ENCODE measurements around the gene ABTB2. TPM values are rescaled to one million over a fixed set of nuclear protein-coding genes. Genes with fewer than 3 reads are reported as not detected.

Gene ABTB2
- total and polyA plus RNA-seq, 2 of the 8 experiments (the other 6 are each of a cell fraction or from before 2014, with no cell fraction given), result 7.7 to 10.2 TPM

DNA sequence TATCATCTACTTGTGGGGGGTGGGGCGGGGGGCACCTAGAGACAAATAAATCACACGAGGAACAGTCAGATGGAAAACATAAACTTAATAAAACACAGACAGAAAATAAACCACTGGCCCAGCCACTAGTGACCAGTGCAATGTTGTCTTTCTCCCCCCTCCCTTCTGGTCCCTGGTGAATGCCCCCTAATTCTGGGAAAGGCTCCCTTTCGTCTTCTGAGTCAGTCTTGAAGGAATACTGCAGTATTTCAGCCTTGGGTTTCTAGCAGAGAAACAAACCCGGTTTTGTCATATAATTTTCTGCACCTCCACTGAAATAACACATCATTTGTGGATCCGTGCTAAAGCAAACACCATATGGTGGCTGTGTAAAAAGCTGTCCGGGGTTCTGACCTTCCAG is 101.7 kb downstream of the ABTB2 start:
- H3K4ac ChIP-seq (replicated peaks; ENCODE audit: insufficient read length, low read depth, low read length), result no peak overlapping the region
- H2AK5ac ChIP-seq (ENCODE audit: low read depth, low read length), result no peak overlapping the region
- H3K9me3 ChIP-seq (ENCODE audit: insufficient read depth in 2 of 2, low read depth in 1 of 2, low read length in 1 of 2), result no peaks in the 10 kb centered on the region
- H3K79me1 ChIP-seq (ENCODE audit: low read depth, low read length), result no peaks in the 10 kb centered on the region
- H3K56ac ChIP-seq (replicated peaks; ENCODE audit: insufficient read length, low read depth, low read length), result no peak overlapping the region
- CTCF ChIA-PET (ENCODE audit: partially characterized antibody), result no interaction called here
- no peak overlapping the region for H3K27ac ChIP-seq (ENCODE audit: low read depth, low read length)
- no peak overlapping the region for H3K4me2 ChIP-seq (ENCODE audit: insufficient read depth in 1 of 2, low read depth in 2 of 2, low read length in 2 of 2)
- H3K23me2 ChIP-seq (ENCODE audit: low read depth, low read length), result no peaks in the 10 kb centered on the region
- no peak overlapping the region for H2BK120ac ChIP-seq (replicated peaks; ENCODE audit: low read depth, low read length)
- peaks cover 0 to 3% of the 10 kb centered on the region in 2 experiments for H4K20me1 ChIP-seq (replicated peaks in 1 of 2; ENCODE audit: control insufficient read depth in 1 of 2, insufficient read depth in 2 of 2, low read length in 2 of 2)
- H4K8ac ChIP-seq (ENCODE audit: extremely low read depth, insufficient read depth, low read length), result no peak overlapping the region
- no peak overlapping the region for H3K23ac ChIP-seq (ENCODE audit: insufficient read length)
- H3K14ac ChIP-seq (ENCODE audit: insufficient read length), result no peak overlapping the region
- H4K91ac ChIP-seq (replicated peaks; ENCODE audit: insufficient read length, low read length), result no peak overlapping the region
- no peak overlapping the region for H2BK5ac ChIP-seq (ENCODE audit: low read depth, low read length)
- DNase-seq (ENCODE audit: low read depth in 1 of 2, low spot score in 2 of 2) (no peak), FAIRE-seq (no peak)
- no peak overlapping the region for H3K9ac ChIP-seq (replicated peaks in 1 of 4; ENCODE audit: extremely low read depth in 1 of 4, low read depth in 3 of 4, low read length in 3 of 4)
- no peak overlapping the region for H2BK15ac ChIP-seq (ENCODE audit: low read length)
- H3K4me3 ChIP-seq (ENCODE audit: extremely low read depth in 1 of 4, insufficient read depth in 2 of 4, low read depth in 3 of 4, low read length in 4 of 4), result no peak overlapping the region
- H3K36me3 ChIP-seq (ENCODE audit: control insufficient read depth in 2 of 4, insufficient read depth in 4 of 4, low read length in 3 of 4), result no peaks in the 10 kb centered on the region
- TF ChIP-seq SP1 (IDR thresholded peaks at IDR 0.05; ENCODE audit: low read depth, low read length), result no peak
- no peak for TF ChIP-seq NANOG (IDR thresholded peaks at IDR 0.05; ENCODE audit: insufficient read depth, low read depth, low read length, poor library complexity, severe bottlenecking)
- H3K79me2 ChIP-seq (ENCODE audit: control insufficient read depth in 1 of 2, insufficient read depth in 2 of 2, low read length in 2 of 2), result no peaks in the 10 kb centered on the region
- POLR2A ChIA-PET (ENCODE audit: partially characterized antibody), result no interaction called here
- H2BK20ac ChIP-seq (ENCODE audit: low read length), result no peak overlapping the region
- H3K18ac ChIP-seq (ENCODE audit: extremely low read depth, low read length), result no peak overlapping the region
- H2AFZ ChIP-seq (ENCODE audit: low read length), result no peak overlapping the region
- WGBS, 2 experiments (ENCODE audit: extremely low coverage in 1 of 2, insufficient coverage in 1 of 2, insufficient read length in 1 of 2, insufficient replicate concordance in 2 of 2, low coverage in 1 of 2, low lambda C conversion rate in 2 of 2, missing lambda C conversion rate in 1 of 2), result 89% methylated on average over 6 of the region's 6 CpGs; no CpG with 5 or more reads in 1 of the 2 experiments
- peaks cover 0 to 5% (median 2%) of the 10 kb centered on the region in 4 experiments; a peak in 5 of 7 replicates for H3K4me1 ChIP-seq (replicated peaks in 1 of 4; ENCODE audit: control insufficient read depth in 3 of 4, insufficient read depth in 4 of 4, low read length in 3 of 4)
- no peak overlapping the region for H2BK12ac ChIP-seq (ENCODE audit: low read depth, low read length)
- H4K5ac ChIP-seq (ENCODE audit: insufficient read length, low read depth, low read length), result no peak overlapping the region
- H3K27me3 ChIP-seq (replicated peaks in 1 of 4; ENCODE audit: control insufficient read depth in 3 of 4, extremely low read depth in 1 of 4, insufficient read depth in 3 of 4, low read length in 3 of 4), result no peaks in the 10 kb centered on the region
